Measurements from ENCODE around the gene MYEF2.
A peak's percentile ranks its signal among the peaks of the same experiment; 100 is the strongest.

MYEF2 gene

GRCh38 chr15:48177766-48178647 is at the start of gene MYEF2:
MYEF2 (minus strand) TSS chr15:48178295; CDS start chr15:48178237, 58 bp downstream.
- FAIRE-seq = no peak

GRCh38 chr15:48225771-48226170 is 47.7 kb upstream of the MYEF2 start:
- no peak for FAIRE-seq

GRCh38 chr15:48222627-48223026 is 44.5 kb upstream of the MYEF2 start:
- FAIRE-seq = no peak

GRCh38 chr15:48221885-48222284 is 43.8 kb upstream of the MYEF2 start:
- no peak for FAIRE-seq

GRCh38 chr15:48221261-48221660 is 43.2 kb upstream of the MYEF2 start:
- FAIRE-seq = no peak

GRCh38 chr15:48205981-48206380 is 27.9 kb upstream of the MYEF2 start, which contains the start of gene SLC12A1:
SLC12A1 (plus strand) TSS chr15:48206302; CDS start chr15:48207720, 1,418 bp downstream.
- no peak for FAIRE-seq

- FAIRE-seq = no peak
These were observed 24.0 kb upstream of the MYEF2 start for GRCh38 chr15:48202068-48202467.

- FAIRE-seq = no peak
These were observed 13.6 kb upstream of the MYEF2 start, which contains the start of gene CTXN2 for GRCh38 chr15:48191574-48192225. CTXN2 (plus strand) TSS chr15:48191665; CDS start chr15:48201301, 9,636 bp downstream.

GRCh38 chr15:48190932-48191573 is 13.0 kb upstream of the MYEF2 start:
- FAIRE-seq = peak; percentile 84

GRCh38 chr15:48186271-48186670 is 8.2 kb upstream of the MYEF2 start:
- FAIRE-seq = no peak

GRCh38 chr15:48185529-48185928 is 7.4 kb upstream of the MYEF2 start:
- FAIRE-seq = no peak

GRCh38 chr15:48182749-48183148 is 4.7 kb upstream of the MYEF2 start:
- FAIRE-seq = no peak

- FAIRE-seq = no peak
These were observed 495 bp upstream of the MYEF2 start for GRCh38 chr15:48178648-48178931.

- FAIRE-seq = no peak
These were observed 721 bp downstream of the MYEF2 start for GRCh38 chr15:48177383-48177765.

- no peak for FAIRE-seq
These were observed 1.1 kb downstream of the MYEF2 start for GRCh38 chr15:48176957-48177356.

- FAIRE-seq = no peak
These were observed 2.0 kb downstream of the MYEF2 start for GRCh38 chr15:48176112-48176511.

GRCh38 chr15:48175126-48175525 is 3.0 kb downstream of the MYEF2 start:
- FAIRE-seq = no peak

- no peak for FAIRE-seq
These were observed 7.1 kb downstream of the MYEF2 start for GRCh38 chr15:48170981-48171380.

GRCh38 chr15:48168616-48169015 is 9.5 kb downstream of the MYEF2 start:
- no peak for FAIRE-seq

GRCh38 chr15:48153526-48153925 is 24.6 kb downstream of the MYEF2 start:
- FAIRE-seq = no peak

- no peak for FAIRE-seq
These were observed 28.2 kb downstream of the MYEF2 start for GRCh38 chr15:48149858-48150257.

GRCh38 chr15:48147358-48147757 is 30.7 kb downstream of the MYEF2 start:
- no peak for FAIRE-seq

- FAIRE-seq = no peak
These were observed 32.2 kb downstream of the MYEF2 start for GRCh38 chr15:48145923-48146322.

- FAIRE-seq = no peak
These were observed 33.2 kb downstream of the MYEF2 start for GRCh38 chr15:48144889-48145288.

Measured in endometrium (tissue), 2 donors.